DMS153 treated with DMSO at 0.1 percent for 48 hours (cell line): Measurements from ENCODE around the gene ERLEC1.
"Not testable (repeated sequence)": the region's sequence is repeated elsewhere in the genome, so short reads cannot be mapped to it uniquely, and the experiment has no call there.

ENCODE experiments used
- DNase-seq: peaks from one replicate; lab custom pipeline; 2025; ENCODE audit not compliant: unreplicated experiment; lab: John Stamatoyannopoulos, UW

The ERLEC1 gene

GRCh38 chr2:53829273-53829979 lies 42.6 kb downstream of the ERLEC1 start:
- DNase-seq = no peak

- not testable (repeated sequence) for DNase-seq
Observed at GRCh38 chr2:53829980-53830290, 43.1 kb downstream of the ERLEC1 start.

- DNase-seq = no peak
Observed at GRCh38 chr2:53840580-53840979, 53.7 kb downstream of the ERLEC1 start.

GRCh38 chr2:53841651-53842050 lies 54.8 kb downstream of the ERLEC1 start:
- DNase-seq = not testable (repeated sequence)

- no peak for DNase-seq
Observed at GRCh38 chr2:53842891-53843290, 56.0 kb downstream of the ERLEC1 start.

DNA sequence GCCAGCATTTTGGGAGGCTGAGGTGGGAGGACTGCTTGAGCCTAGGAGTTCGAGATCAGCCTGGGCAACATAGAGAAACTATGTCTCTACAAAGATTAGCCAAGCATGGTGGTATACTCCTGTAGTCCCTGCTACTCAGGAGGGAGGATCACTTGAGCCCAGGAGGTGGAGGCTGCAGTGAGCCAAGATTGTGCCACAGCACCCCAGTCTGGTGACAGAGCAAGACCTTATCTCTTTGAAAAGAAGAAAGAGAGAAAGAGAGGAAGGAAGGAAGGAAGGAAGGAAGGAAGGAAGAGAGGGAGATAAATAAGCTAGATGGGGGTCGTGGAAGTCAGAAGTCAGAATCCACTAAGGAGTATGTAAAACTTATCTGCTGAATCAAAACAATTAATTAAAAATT lies 56.8 kb downstream of the ERLEC1 start:
- DNase-seq = no peak

DNA sequence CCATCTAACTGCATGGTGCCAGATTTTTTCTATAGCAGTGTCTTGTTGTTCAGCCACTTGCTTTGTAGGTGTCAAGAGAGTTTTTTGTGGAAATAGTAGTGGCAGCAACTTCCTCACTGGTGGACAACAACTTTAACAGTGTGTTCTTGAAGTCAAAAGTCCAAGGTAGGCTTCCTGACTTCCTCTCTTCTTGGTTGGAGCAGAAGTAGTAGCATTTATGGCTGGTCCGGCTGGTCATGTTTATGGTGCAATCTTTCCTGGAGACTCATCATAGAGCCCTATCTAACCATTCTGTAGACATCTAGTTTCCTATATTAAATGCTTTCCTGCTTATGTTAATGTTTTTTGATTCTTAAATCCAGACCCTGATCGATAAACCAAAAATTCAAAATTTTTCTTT lies 61.2 kb downstream of the ERLEC1 start:
- no peak for DNase-seq

DNA sequence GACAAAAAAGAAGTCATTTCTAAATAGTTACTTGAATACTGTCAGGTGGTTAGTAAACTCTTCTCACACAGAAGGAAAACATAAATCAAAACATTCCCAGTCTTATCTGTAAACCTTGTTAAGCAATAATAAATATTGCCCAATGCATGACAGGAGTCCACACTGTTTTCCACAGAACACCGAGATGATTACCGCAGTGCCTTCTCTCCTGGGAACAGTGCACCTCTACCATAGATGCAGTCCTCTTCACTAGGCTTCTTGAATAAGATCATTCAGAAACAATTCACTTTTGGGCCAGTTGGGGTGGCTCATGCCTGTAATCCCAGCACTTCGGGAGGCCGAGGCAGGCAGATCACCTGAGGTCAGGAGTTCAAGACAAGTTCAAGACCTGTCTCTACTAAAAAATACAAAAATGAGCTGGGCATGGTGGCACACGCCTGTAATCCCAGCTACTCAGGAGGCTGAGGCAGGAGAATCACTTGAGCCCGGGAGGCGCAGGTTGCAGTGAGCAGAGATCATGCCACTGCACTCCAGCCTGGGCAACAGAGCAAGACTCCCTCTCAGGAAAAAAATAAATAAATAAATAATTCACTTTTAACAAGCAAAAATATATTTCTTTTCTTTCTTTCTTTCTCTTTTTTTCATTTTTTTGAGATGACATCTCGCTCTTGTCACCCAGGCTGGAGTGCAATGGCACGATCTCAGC lies 64.4 kb downstream of the ERLEC1 start:
- not testable (repeated sequence) for DNase-seq

DNA sequence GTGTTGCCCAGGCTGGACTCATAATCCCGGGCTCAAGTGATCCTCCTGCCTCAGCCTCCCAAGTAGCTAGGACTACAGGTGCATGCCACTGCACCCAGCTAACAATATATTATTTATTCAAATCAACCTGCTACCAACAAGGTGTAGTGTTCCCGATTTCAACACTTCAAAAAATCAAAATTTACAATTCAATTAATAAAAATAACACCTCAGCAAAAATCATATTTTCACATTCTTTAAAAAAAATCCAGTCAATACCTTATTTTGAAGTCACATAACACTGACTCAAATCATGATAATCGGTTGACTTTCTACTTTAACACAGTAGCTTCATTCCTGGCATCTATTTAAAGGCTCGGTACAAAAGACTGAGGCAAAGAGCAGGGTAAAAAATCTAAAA lies 65.7 kb downstream of the ERLEC1 start:
- no peak for DNase-seq

GRCh38 chr2:53854678-53855077 lies 67.8 kb downstream of the ERLEC1 start:
- no peak for DNase-seq

DNA sequence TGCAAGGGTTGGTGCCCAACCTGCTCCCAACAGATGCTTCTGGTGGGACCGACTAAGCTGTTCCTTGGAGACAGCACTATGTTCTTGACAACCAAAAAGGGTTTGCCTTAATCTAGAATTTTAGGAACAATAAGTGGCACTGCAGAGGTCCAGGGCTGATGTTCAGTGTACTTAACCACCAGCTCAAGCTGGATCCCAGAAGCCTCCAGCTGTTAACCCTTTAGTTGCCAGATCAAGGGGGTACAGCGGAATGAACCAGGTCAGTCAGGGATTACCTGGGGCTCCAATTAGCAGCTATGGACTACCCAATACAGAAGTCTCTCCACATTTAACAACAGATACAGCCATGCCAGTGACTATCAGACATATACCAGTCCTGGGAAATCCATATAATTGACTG lies 69.4 kb downstream of the ERLEC1 start:
- DNase-seq = no peak

- DNase-seq = no peak
Observed at GRCh38 chr2:53859206-53860181, 72.7 kb downstream of the ERLEC1 start, which contains the start of gene GPR75. Gene GPR75 (minus strand): TSS chr2:53859967. CDS start chr2:53854756, 5,211 bp downstream.

DNA sequence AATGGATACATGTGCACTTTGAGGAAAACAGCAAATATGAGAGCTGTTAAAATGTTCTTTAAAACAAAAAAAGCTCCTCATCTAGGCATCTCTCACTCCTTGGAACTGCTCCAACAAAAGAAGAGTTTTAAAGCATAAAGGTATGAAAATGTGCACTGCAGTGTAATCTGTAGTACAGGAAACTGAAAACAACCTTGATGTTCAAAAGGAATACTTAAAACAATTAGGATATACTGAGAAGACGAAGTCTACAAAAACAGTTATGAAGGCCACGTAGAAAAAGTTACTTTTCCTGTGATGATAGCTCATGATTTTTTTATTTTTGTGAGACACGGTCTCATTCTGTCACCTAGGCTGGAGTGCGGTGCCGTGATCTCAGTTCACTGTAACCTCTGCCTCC lies 75.0 kb downstream of the ERLEC1 start:
- DNase-seq = no peak

- DNase-seq = no peak
Observed at GRCh38 chr2:53863538-53864227, 76.8 kb downstream of the ERLEC1 start.

DNA sequence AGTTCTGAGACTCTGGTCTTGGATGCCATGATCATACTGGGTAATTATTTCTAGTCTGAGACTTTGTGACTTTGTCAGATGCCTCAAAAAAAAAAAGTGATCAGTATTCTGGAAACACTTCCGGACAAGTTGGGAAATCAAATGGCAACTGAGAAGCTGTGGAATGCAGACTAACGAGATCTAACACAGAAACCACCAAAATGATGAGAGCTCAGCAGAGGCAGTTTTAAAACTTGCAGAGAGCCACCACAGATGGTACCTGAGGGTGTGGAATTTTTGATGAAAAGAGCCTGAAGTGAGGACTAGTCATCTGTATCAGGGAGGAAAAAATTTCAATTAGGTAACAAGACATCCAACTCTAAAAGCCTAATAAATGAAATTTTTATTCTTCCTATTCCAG lies 78.4 kb downstream of the ERLEC1 start:
- no peak for DNase-seq

- DNase-seq = no peak
Observed at GRCh38 chr2:53865962-53866361, 79.1 kb downstream of the ERLEC1 start.

- DNase-seq = no peak
Observed at GRCh38 chr2:53867169-53867568, 80.3 kb downstream of the ERLEC1 start.

DNA sequence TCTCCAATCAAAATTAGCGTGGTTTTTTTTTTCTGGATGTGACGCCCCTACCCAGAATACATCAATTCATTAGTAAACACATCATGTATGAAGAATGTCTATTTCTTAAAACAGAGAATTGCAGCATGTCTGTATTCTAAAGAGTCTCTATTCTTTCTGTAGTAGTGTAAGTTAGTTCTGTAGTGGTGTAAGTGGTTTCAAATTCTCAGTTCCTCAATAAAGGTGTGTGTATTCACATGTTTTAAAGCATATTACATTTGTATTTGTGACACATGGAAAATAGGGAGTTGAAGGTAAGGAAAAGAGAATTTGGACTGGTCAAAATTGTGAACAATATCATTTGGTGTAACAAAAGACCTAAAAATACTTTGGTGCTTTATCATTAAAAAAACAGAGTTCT lies 80.9 kb downstream of the ERLEC1 start:
- DNase-seq = no peak
